ENCODE data around the gene ECD. TPM values are rescaled to one million over a fixed set of nuclear protein-coding genes. Genes with fewer than 3 reads are reported as not detected.

Gene ECD
- polyA plus RNA-seq, 2 of the 4 experiments (the other 2 are of a cell fraction), result 26.5 to 53.6 TPM

- TF ChIP-seq, protein P1, sequence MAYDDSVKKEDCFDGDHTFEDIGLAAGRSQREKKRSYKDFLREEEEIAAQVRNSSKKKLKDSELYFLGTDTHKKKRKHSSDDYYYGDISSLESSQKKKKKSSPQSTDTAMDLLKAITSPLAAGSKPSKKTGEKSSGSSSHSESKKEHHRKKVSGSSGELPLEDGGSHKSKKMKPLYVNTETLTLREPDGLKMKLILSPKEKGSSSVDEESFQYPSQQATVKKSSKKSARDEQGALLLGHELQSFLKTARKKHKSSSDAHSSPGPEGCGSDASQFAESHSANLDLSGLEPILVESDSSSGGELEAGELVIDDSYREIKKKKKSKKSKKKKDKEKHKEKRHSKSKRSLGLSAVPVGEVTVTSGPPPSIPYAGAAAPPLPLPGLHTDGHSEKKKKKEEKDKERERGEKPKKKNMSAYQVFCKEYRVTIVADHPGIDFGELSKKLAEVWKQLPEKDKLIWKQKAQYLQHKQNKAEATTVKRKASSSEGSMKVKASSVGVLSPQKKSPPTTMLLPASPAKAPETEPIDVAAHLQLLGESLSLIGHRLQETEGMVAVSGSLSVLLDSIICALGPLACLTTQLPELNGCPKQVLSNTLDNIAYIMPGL (CRISPR knock-in tag; IDR thresholded peaks at IDR 0.05; ENCODE audit: borderline replicate concordance), result no peak
- TF ChIP-seq HOXB5 (CRISPR knock-in tag; IDR thresholded peaks at IDR 0.05) (no peak), USF2 (IDR thresholded peaks at IDR 0.05) (no peak), KDM1A (IDR thresholded peaks at IDR 0.05; ENCODE audit: low read depth) (no peak), CHD4 (IDR thresholded peaks at IDR 0.05; ENCODE audit: borderline replicate concordance) (no peak), ZC3H11A (IDR thresholded peaks at IDR 0.05) (no peak), TP53 (CRISPR knock-in tag; IDR thresholded peaks at IDR 0.05) (no peak)
Measured at GRCh38 chr10:73134727-73135126, 33.1 kb downstream of the ECD start (continued).

DNA sequence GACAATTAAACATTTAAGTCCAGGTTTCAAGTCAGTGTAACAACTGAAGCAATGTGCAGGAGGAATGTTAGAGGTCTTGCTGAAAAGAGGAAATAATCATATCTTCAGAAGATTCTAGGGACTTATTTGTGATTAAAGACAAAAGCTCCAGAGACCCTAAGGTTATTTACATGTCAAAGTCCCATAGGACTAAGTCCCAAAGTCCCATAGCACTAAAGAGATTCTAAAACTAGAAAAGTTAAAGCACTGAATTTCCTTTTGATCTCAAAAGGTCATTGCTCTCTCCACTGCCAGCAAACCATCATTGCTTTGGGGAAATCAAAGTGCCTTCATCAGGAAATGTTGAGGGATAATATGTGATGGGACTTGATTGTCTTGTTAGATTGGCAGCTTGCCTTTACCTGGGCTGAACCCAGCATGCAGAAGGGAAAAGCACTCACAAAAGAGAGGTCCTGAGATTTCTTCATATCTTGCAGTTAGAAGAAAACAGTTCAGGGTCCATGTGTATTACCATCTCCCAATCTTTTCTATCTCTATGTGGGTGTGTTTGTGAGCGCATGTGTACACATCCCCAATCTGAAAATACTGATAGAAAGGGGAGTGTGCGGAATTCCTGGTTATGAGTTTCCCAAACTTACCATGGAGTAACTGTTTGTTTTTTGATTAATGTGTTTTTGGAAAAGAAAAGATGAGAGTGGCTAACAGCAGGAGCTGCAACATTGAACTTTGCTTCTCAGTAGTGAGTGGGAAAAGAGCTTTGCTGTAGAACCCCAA lies 35.7 kb downstream of the ECD start:
- ChIA-PET POLR2A (no interaction called here), CTCF (no interaction called here)
- ATAC-seq (no peak), DNase-seq (ENCODE audit: low read depth in 1 of 2, low spot score in 1 of 2) (no peak), FAIRE-seq (no peak)
- no peak overlapping the region for H3K27ac ChIP-seq
- H3K4me2 ChIP-seq, result no peak overlapping the region
- H3K9me3 ChIP-seq, result no peaks in the 10 kb centered on the region
- no peak overlapping the region for H3K4me3 ChIP-seq
- H3K4me1 ChIP-seq, result peaks cover 22% of the 10 kb centered on the region
- 95% methylated on average over 2 of the region's 2 CpGs for WGBS (ENCODE audit: missing lambda C conversion rate)
- TF ChIP-seq USF2 (IDR thresholded peaks at IDR 0.05) (no peak), CHD2 (IDR thresholded peaks at IDR 0.05; ENCODE audit: low read length, partially characterized antibody) (no peak), POLR2A (IDR thresholded peaks at IDR 0.05; ENCODE audit: low read length) (no peak), NPAS2 (CRISPR knock-in tag; IDR thresholded peaks at IDR 0.05; ENCODE audit: borderline replicate concordance) (no peak), POLR2AphosphoS2 (conservative IDR thresholded peaks at IDR 0.05; ENCODE audit: low read length) (no peak), TP53 (CRISPR knock-in tag; IDR thresholded peaks at IDR 0.05) (no peak), MAZ (IDR thresholded peaks at IDR 0.05; ENCODE audit: borderline replicate concordance, low read depth, low read length) (no peak), EHF (CRISPR knock-in tag; IDR thresholded peaks at IDR 0.05) (no peak), PHF8 (IDR thresholded peaks at IDR 0.05; ENCODE audit: borderline replicate concordance, low read depth) (no peak), EHMT2 (IDR thresholded peaks at IDR 0.05; ENCODE audit: low read depth) (no peak)
- TF ChIP-seq, protein P2, sequence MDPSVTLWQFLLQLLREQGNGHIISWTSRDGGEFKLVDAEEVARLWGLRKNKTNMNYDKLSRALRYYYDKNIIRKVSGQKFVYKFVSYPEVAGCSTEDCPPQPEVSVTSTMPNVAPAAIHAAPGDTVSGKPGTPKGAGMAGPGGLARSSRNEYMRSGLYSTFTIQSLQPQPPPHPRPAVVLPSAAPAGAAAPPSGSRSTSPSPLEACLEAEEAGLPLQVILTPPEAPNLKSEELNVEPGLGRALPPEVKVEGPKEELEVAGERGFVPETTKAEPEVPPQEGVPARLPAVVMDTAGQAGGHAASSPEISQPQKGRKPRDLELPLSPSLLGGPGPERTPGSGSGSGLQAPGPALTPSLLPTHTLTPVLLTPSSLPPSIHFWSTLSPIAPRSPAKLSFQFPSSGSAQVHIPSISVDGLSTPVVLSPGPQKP (IDR thresholded peaks at IDR 0.05; ENCODE audit: low read depth, low read length), result no peak
- TF ChIP-seq, protein P3, sequence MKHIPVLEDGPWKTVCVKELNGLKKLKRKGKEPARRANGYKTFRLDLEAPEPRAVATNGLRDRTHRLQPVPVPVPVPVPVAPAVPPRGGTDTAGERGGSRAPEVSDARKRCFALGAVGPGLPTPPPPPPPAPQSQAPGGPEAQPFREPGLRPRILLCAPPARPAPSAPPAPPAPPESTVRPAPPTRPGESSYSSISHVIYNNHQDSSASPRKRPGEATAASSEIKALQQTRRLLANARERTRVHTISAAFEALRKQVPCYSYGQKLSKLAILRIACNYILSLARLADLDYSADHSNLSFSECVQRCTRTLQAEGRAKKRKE (CRISPR knock-in tag; IDR thresholded peaks at IDR 0.05; ENCODE audit: low read depth), result no peak

DNA sequence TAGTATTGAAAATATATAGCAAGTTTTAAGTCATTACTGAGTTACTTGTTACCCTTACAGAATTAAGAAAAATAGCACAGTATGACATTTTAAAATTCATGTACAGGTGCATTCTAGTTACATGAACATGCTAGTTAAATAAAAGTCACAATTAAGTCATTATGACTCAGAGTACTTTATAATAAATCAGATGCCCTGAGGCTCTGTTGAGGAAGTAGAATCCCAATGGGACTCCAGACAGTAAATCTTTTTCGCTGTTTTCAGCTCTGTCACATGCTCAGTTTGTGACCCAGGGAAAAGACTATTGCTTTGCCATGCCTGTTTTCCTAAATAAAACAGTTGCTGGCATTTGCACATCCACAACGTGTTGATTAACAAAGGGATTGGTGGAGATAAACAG lies 36.5 kb downstream of the ECD start:
- no peak overlapping the region for H3K4me2 ChIP-seq
- DNase-seq (ENCODE audit: low read depth in 1 of 2, low spot score in 1 of 2) (no peak), ATAC-seq (no peak), FAIRE-seq (peak; percentile 73)
- H3K9me3 ChIP-seq, result no peaks in the 10 kb centered on the region
- CTCF ChIA-PET, result interaction anchor here (0.9 to 1.1 kb wide), 2 partner anchors 9 to 28 kb away, joined by 3 read pairs; no protein-coding TSS in a partner anchor
- POLR2A ChIA-PET, result no interaction called here
- H3K4me1 ChIP-seq, result peaks cover 14% of the 10 kb centered on the region; the same call in 2 of the 3 replicates
- no peak overlapping the region for H3K4me3 ChIP-seq
- no peak overlapping the region for H3K27ac ChIP-seq
- 43% methylated on average over 2 of the region's 2 CpGs for WGBS (ENCODE audit: missing lambda C conversion rate)
- TF ChIP-seq REST (IDR thresholded peaks at IDR 0.05) (no peak), RARB (CRISPR knock-in tag; IDR thresholded peaks at IDR 0.05) (no peak), HEYL (CRISPR knock-in tag; IDR thresholded peaks at IDR 0.05) (no peak)
- TF ChIP-seq, protein P1 (CRISPR knock-in tag; IDR thresholded peaks at IDR 0.05; ENCODE audit: borderline replicate concordance), result no peak
